ENCODE measurements around the gene PARP6. TPM values are rescaled to one million over a fixed set of nuclear protein-coding genes. Genes with fewer than 3 reads are reported as not detected.

Gene PARP6
- polyA plus RNA-seq, 1 donor (not counting 4 experiments of a cell fraction or from before 2014, with no cell fraction given) = 51.0 TPM

DNA sequence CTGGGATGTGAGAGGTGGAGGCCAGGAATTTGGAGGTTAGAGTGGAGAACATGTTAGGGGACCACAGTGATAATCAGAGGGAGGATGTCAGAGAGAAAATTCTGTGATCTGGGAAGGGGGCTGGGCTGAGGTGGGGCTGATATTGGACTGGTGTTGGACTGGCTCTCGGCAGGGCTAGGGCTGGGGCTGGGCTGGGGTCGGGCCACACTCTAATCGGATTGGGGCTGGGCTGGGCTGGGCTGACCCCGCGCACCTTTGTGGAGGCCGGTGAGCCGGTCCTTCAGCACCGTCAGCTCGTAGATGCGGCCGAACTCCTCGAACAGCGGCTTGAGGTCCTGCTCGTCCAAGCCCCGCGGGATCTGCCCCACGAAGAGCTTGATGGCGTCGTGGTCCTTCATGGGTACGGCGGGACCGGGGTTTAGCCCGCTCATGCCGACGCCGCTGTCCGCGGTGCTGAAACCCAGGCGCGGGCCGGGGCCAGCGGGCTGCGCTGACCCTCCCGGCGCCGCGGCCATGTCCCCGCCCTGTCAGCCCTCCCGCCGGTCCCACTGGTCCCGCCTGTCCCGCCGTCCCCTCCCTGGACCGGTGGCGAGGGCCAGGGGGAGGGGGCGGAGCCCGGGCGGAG is 47.1 kb upstream of the PARP6 start:
- H3K4me3 ChIP-seq (ENCODE audit: control insufficient read depth in 2 of 3, extremely low read depth in 1 of 3, insufficient read depth in 2 of 3, low read depth in 1 of 3, low read length in 3 of 3) = peak overlapping the region in 1 of 3 experiments; percentile 46
- no peaks in the 10 kb centered on the region for H4K20me1 ChIP-seq (ENCODE audit: control insufficient read depth, extremely low read depth, insufficient read depth, low read length)
- no peak overlapping the region for H3K9ac ChIP-seq (ENCODE audit: control insufficient read depth, extremely low read depth, insufficient read depth, low read length)
- no peak for TF ChIP-seq CTCF (optimal IDR thresholded peaks at IDR 0.05 in 1 of 3, IDR thresholded peaks at IDR 0.05 in 1 of 3, conservative IDR thresholded peaks at IDR 0.05 in 1 of 3; ENCODE audit: extremely low read depth in 1 of 3, insufficient read depth in 2 of 3, low read length in 3 of 3)
- no peak for TF ChIP-seq EZH2 (IDR thresholded peaks at IDR 0.05; ENCODE audit: low read length)
- H3K79me2 ChIP-seq (ENCODE audit: control insufficient read depth, insufficient read depth, low read length) = no peaks in the 10 kb centered on the region
- dilution Hi-C loops (cut with MboI; ENCODE audit: extremely low pct_ligation_motif_present, low sequenced_read_pairs) = no loop called here
- peaks cover 12% of the 10 kb centered on the region for H3K27me3 ChIP-seq (ENCODE audit: control insufficient read depth, extremely low read depth, insufficient read depth, low read length)
- H3K4me1 ChIP-seq (ENCODE audit: control insufficient read depth, extremely low read depth, insufficient read depth, low read length) = peaks cover 6% of the 10 kb centered on the region
- H3K9me1 ChIP-seq (ENCODE audit: control insufficient read depth, extremely low read depth, insufficient read depth, low read length) = no peaks in the 10 kb centered on the region
- DNase-seq (ENCODE audit: low read depth, low spot score) (no peak), FAIRE-seq (no peak)
- no peak overlapping the region for H2AFZ ChIP-seq (ENCODE audit: control insufficient read depth, low read length)
- H3K9me3 ChIP-seq (ENCODE audit: control insufficient read depth, low read depth, low read length) = no peaks in the 10 kb centered on the region
- no peak overlapping the region for H3K27ac ChIP-seq (ENCODE audit: control insufficient read depth, insufficient read depth, low read length)
- H3K4me2 ChIP-seq (ENCODE audit: control insufficient read depth, extremely low read depth, insufficient read depth, low read depth, low read length) = no peak overlapping the region
- H3K36me3 ChIP-seq (ENCODE audit: control insufficient read depth in 2 of 2, extremely low read depth in 1 of 2, insufficient read depth in 2 of 2, low read length in 2 of 2) = no peaks in the 10 kb centered on the region

DNA sequence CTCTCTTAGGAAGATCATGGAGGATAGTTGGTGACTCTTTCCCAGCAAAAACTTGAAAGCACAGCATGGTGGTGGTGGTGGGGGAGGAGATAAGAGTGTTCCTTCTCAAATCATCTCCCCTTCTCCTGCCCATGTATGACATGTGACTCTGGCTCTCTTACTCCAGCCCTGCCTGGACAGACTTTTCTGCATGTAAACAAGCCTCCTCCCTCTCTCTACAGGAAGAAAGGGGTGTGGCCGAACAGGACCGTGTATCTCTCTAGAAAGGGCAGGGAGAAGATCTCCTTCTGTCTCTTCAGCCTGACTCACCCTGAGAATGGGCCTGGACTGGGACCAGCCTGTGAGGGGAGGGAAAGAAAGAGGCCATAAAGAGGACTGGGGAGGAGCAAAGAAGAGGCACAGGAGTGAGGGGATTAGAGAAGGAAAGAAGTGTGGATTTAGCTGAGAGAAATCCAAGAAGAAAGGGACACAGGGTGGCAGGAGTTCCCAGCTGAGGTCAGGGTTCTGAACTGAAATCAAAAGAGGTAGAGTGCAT is 46.1 kb upstream of the PARP6 start:
- Histone ChIP-seq H3K27me3 (ENCODE audit: control insufficient read depth, extremely low read depth, insufficient read depth, low read length) (peaks cover 12% of the 10 kb centered on the region), H3K9me1 (ENCODE audit: control insufficient read depth, extremely low read depth, insufficient read depth, low read length) (no peaks in the 10 kb centered on the region), H3K79me2 (ENCODE audit: control insufficient read depth, insufficient read depth, low read length) (no peaks in the 10 kb centered on the region), H3K4me2 (ENCODE audit: control insufficient read depth, extremely low read depth, insufficient read depth, low read depth, low read length) (no peak overlapping the region), H2AFZ (ENCODE audit: control insufficient read depth, low read length) (no peak overlapping the region), H3K9me3 (ENCODE audit: control insufficient read depth, low read depth, low read length) (no peaks in the 10 kb centered on the region), H3K36me3 (ENCODE audit: control insufficient read depth in 2 of 2, extremely low read depth in 1 of 2, insufficient read depth in 2 of 2, low read length in 2 of 2) (no peaks in the 10 kb centered on the region), H3K4me1 (ENCODE audit: control insufficient read depth, extremely low read depth, insufficient read depth, low read length) (peaks cover 6% of the 10 kb centered on the region), H3K9ac (ENCODE audit: control insufficient read depth, extremely low read depth, insufficient read depth, low read length) (no peak overlapping the region), H3K27ac (ENCODE audit: control insufficient read depth, insufficient read depth, low read length) (no peak overlapping the region), H3K4me3 (ENCODE audit: control insufficient read depth in 2 of 3, extremely low read depth in 1 of 3, insufficient read depth in 2 of 3, low read depth in 1 of 3, low read length in 3 of 3) (no peak overlapping the region), H4K20me1 (ENCODE audit: control insufficient read depth, extremely low read depth, insufficient read depth, low read length) (no peaks in the 10 kb centered on the region)
- TF ChIP-seq EZH2 (IDR thresholded peaks at IDR 0.05; ENCODE audit: low read length) (no peak), CTCF (optimal IDR thresholded peaks at IDR 0.05 in 1 of 3, IDR thresholded peaks at IDR 0.05 in 1 of 3, conservative IDR thresholded peaks at IDR 0.05 in 1 of 3; ENCODE audit: extremely low read depth in 1 of 3, insufficient read depth in 2 of 3, low read length in 3 of 3) (no peak)
- no peak for FAIRE-seq
- dilution Hi-C loops (cut with MboI; ENCODE audit: extremely low pct_ligation_motif_present, low sequenced_read_pairs) = no loop called here
- no peak for DNase-seq (ENCODE audit: low read depth, low spot score)

Measured in keratinocyte (primary cell).